ENCODE measurements around the gene SAG.

DNA sequence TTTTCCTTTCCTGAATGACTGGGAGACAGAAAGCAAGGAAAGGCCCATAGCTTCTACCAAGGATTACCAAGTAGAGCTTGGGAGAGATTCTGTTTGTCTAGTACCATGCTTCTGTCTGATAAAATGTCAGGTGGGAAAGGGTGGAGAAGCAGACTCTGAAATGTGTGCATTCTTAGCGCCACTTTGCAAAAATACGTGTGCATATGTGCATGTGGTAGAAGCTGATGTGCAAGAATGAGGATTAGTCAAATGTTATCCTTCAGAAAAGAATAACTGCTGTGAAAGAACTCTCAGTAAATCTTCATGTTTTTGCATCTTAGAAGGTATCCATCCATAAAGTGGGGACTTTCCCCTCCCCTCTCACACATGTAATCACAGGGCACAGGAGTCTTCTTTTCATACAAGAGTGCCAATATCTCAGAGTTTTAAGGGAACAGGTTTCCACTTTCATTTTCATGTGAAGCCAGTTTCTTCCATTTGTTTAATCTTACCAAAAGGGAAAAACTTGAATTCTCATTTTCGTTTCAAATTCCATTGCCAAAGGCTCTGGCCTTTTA is 31.3 kb downstream of the SAG start:
- TF ChIP-seq, protein P1, sequence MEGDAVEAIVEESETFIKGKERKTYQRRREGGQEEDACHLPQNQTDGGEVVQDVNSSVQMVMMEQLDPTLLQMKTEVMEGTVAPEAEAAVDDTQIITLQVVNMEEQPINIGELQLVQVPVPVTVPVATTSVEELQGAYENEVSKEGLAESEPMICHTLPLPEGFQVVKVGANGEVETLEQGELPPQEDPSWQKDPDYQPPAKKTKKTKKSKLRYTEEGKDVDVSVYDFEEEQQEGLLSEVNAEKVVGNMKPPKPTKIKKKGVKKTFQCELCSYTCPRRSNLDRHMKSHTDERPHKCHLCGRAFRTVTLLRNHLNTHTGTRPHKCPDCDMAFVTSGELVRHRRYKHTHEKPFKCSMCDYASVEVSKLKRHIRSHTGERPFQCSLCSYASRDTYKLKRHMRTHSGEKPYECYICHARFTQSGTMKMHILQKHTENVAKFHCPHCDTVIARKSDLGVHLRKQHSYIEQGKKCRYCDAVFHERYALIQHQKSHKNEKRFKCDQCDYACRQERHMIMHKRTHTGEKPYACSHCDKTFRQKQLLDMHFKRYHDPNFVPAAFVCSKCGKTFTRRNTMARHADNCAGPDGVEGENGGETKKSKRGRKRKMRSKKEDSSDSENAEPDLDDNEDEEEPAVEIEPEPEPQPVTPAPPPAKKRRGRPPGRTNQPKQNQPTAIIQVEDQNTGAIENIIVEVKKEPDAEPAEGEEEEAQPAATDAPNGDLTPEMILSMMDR (conservative IDR thresholded peaks at IDR 0.05; ENCODE audit: low read depth in 2 of 2): no peak
- no peak for TF ChIP-seq EZH2 (IDR thresholded peaks at IDR 0.05; ENCODE audit: low read depth, unreplicated experiment)
- no peak for TF ChIP-seq CREB1 (CRISPR knock-in tag; IDR thresholded peaks at IDR 0.05; ENCODE audit: low read depth)
- no peak for TF ChIP-seq POLR2AphosphoS5 (IDR thresholded peaks at IDR 0.05; ENCODE audit: low read depth)
- no peak for TF ChIP-seq EZH2phosphoT487 (IDR thresholded peaks at IDR 0.05; ENCODE audit: unreplicated experiment)
- no peak for TF ChIP-seq ZNF331 (CRISPR knock-in tag; IDR thresholded peaks at IDR 0.05; ENCODE audit: low read depth)
- TF ChIP-seq, protein P2, sequence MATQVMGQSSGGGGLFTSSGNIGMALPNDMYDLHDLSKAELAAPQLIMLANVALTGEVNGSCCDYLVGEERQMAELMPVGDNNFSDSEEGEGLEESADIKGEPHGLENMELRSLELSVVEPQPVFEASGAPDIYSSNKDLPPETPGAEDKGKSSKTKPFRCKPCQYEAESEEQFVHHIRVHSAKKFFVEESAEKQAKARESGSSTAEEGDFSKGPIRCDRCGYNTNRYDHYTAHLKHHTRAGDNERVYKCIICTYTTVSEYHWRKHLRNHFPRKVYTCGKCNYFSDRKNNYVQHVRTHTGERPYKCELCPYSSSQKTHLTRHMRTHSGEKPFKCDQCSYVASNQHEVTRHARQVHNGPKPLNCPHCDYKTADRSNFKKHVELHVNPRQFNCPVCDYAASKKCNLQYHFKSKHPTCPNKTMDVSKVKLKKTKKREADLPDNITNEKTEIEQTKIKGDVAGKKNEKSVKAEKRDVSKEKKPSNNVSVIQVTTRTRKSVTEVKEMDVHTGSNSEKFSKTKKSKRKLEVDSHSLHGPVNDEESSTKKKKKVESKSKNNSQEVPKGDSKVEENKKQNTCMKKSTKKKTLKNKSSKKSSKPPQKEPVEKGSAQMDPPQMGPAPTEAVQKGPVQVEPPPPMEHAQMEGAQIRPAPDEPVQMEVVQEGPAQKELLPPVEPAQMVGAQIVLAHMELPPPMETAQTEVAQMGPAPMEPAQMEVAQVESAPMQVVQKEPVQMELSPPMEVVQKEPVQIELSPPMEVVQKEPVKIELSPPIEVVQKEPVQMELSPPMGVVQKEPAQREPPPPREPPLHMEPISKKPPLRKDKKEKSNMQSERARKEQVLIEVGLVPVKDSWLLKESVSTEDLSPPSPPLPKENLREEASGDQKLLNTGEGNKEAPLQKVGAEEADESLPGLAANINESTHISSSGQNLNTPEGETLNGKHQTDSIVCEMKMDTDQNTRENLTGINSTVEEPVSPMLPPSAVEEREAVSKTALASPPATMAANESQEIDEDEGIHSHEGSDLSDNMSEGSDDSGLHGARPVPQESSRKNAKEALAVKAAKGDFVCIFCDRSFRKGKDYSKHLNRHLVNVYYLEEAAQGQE (IDR thresholded peaks at IDR 0.05; ENCODE audit: unreplicated experiment): no peak
- TF ChIP-seq, protein P3, sequence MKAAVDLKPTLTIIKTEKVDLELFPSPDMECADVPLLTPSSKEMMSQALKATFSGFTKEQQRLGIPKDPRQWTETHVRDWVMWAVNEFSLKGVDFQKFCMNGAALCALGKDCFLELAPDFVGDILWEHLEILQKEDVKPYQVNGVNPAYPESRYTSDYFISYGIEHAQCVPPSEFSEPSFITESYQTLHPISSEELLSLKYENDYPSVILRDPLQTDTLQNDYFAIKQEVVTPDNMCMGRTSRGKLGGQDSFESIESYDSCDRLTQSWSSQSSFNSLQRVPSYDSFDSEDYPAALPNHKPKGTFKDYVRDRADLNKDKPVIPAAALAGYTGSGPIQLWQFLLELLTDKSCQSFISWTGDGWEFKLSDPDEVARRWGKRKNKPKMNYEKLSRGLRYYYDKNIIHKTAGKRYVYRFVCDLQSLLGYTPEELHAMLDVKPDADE (IDR thresholded peaks at IDR 0.05): no peak
- TF ChIP-seq STAT1 (IDR thresholded peaks at IDR 0.05; ENCODE audit: unreplicated experiment): no peak
- no peak for TF ChIP-seq NANOG (IDR thresholded peaks at IDR 0.05; ENCODE audit: borderline replicate concordance)
- no peak for TF ChIP-seq ZNF114 (CRISPR knock-in tag; IDR thresholded peaks at IDR 0.05)
- TF ChIP-seq, protein P4, sequence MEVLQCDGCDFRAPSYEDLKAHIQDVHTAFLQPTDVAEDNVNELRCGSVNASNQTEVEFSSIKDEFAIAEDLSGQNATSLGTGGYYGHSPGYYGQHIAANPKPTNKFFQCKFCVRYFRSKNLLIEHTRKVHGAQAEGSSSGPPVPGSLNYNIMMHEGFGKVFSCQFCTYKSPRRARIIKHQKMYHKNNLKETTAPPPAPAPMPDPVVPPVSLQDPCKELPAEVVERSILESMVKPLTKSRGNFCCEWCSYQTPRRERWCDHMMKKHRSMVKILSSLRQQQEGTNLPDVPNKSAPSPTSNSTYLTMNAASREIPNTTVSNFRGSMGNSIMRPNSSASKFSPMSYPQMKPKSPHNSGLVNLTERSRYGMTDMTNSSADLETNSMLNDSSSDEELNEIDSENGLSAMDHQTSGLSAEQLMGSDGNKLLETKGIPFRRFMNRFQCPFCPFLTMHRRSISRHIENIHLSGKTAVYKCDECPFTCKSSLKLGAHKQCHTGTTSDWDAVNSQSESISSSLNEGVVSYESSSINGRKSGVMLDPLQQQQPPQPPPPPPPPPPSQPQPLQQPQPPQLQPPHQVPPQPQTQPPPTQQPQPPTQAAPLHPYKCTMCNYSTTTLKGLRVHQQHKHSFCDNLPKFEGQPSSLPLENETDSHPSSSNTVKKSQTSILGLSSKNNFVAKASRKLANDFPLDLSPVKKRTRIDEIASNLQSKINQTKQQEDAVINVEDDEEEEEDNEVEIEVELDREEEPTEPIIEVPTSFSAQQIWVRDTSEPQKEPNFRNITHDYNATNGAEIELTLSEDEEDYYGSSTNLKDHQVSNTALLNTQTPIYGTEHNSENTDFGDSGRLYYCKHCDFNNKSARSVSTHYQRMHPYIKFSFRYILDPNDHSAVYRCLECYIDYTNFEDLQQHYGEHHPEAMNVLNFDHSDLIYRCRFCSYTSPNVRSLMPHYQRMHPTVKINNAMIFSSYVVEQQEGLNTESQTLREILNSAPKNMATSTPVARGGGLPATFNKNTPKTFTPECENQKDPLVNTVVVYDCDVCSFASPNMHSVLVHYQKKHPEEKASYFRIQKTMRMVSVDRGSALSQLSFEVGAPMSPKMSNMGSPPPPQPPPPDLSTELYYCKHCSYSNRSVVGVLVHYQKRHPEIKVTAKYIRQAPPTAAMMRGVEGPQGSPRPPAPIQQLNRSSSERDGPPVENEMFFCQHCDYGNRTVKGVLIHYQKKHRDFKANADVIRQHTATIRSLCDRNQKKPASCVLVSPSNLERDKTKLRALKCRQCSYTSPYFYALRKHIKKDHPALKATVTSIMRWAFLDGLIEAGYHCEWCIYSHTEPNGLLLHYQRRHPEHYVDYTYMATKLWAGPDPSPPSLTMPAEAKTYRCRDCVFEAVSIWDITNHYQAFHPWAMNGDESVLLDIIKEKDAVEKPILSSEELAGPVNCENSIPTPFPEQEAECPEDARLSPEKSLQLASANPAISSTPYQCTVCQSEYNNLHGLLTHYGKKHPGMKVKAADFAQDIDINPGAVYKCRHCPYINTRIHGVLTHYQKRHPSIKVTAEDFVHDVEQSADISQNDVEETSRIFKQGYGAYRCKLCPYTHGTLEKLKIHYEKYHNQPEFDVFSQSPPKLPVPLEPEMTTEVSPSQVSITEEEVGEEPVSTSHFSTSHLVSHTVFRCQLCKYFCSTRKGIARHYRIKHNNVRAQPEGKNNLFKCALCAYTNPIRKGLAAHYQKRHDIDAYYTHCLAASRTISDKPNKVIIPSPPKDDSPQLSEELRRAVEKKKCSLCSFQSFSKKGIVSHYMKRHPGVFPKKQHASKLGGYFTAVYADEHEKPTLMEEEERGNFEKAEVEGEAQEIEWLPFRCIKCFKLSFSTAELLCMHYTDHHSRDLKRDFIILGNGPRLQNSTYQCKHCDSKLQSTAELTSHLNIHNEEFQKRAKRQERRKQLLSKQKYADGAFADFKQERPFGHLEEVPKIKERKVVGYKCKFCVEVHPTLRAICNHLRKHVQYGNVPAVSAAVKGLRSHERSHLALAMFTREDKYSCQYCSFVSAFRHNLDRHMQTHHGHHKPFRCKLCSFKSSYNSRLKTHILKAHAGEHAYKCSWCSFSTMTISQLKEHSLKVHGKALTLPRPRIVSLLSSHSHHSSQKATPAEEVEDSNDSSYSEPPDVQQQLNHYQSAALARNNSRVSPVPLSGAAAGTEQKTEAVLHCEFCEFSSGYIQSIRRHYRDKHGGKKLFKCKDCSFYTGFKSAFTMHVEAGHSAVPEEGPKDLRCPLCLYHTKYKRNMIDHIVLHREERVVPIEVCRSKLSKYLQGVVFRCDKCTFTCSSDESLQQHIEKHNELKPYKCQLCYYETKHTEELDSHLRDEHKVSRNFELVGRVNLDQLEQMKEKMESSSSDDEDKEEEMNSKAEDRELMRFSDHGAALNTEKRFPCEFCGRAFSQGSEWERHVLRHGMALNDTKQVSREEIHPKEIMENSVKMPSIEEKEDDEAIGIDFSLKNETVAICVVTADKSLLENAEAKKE (CRISPR knock-in tag; IDR thresholded peaks at IDR 0.05): no peak
